Aorta (tissue), 5 donors: ENCODE data around the gene DPF3. TPM values are rescaled to one million over a fixed set of nuclear protein-coding genes. Genes with fewer than 3 reads are reported as not detected.

Experiments
- ATAC-seq: fragments of 200-7000 bp; cut with Tn5 transposase; one replicate; pipeline ENCODE4 v1.9.1; 2022; ENCODE audit warnings: moderate library complexity; ENCODE audit not compliant: low FRiP score
- DNase-seq, 2 donors: peaks; one replicate each; pipeline ENCODE4 v3.0.0-alpha.2; 2020
- H3K27ac ChIP-seq, 2 donors: one replicate each; pipeline ENCODE4 v1.5.1; 2013; ENCODE audit warnings: low read length in 2 of 2, mild to moderate bottlenecking in 2 of 2, moderate library complexity in 2 of 2, control low read depth in 1 of 2, inconsistent platforms in 1 of 2, low read depth in 1 of 2
- H3K27me3 ChIP-seq, 2 donors: one replicate each; pipeline ENCODE4 v1.6.1; 2013; ENCODE audit warnings: control low read depth in 1 of 2, low read length in 1 of 2, mild to moderate bottlenecking in 1 of 2, moderate library complexity in 1 of 2; ENCODE audit not compliant: insufficient read depth in 2 of 2, control insufficient read depth in 1 of 2
- H3K36me3 ChIP-seq, 2 donors: one replicate each; pipeline ENCODE4 v1.6.1; 2013; ENCODE audit warnings: control low read depth in 1 of 2, low read length in 1 of 2, mild to moderate bottlenecking in 1 of 2; ENCODE audit not compliant: insufficient read depth in 2 of 2, control insufficient read depth in 1 of 2
- H3K4me1 ChIP-seq, 2 donors: one replicate each; pipeline ENCODE4 v1.6.1; 2013; ENCODE audit warnings: low read length in 2 of 2, control low read depth in 1 of 2, mild to moderate bottlenecking in 1 of 2, moderate library complexity in 1 of 2; ENCODE audit not compliant: insufficient read depth in 2 of 2, control insufficient read depth in 1 of 2
- H3K4me3 ChIP-seq, 2 donors: one replicate each; pipeline ENCODE4 v1.5.1; 2013; ENCODE audit warnings: low read length in 2 of 2, control low read depth in 1 of 2, mild to moderate bottlenecking in 1 of 2
- H3K9me3 ChIP-seq: one replicate; pipeline ENCODE4 v1.6.1; 2013; ENCODE audit warnings: mild to moderate bottlenecking, low read length; ENCODE audit not compliant: control insufficient read depth
- WGBS, 2 donors: extraction: QIAGEN DNeasy Blood & Tissue Kit; methylation state at CpG; one replicate each; pipeline ENCODE4 v1.1.7; 2013; 5-methylcytosine and 5-hydroxymethylcytosine counted together
- intact Hi-C, 2 donors: fragments of 100-400 bp; cut with DNase I; formaldehyde crosslinking; loops; one replicate each; pipeline versions ENCODE4 v1.14.2 to v1.15.0; 2022
- polyA plus RNA-seq, 2 donors: library from polyadenylated mRNA; stranded (reverse); fragments of 200-250 nt; gene quantifications; one replicate each; pipeline ENCODE4 v1.2.3, GENCODE V29; 2013
- total RNA-seq, 2 donors: library from RNA; stranded (reverse); fragmentation: NEBNext Ultra II Directional; extraction: Animal tissue kit (Norgen Biotek cat#: 25700); gene quantifications; one replicate each; pipeline ENCODE4 v1.2.1, GENCODE V29; 2021
- donor health status: healthy with polysubstance abuse.
- donor health status: Bipolar disorder and iron deficiency.
- donor health status: DM: no; HTN: no; CAD: no.
- donor health status: DM: no; HTN: no; CAD: no.
- donor health status: DM: yes; HTN: yes; CAD: no.

DPF3 gene
- total and polyA plus RNA-seq, 4 donors, result 0.15 to 2.2 (median 0.70) TPM

- Histone ChIP-seq H3K27ac (peak overlapping the region in 1 of 2 donors; percentile 81), H3K4me1 (peaks cover 0 to 2% of the 10 kb centered on the region in 2 donors), H3K4me3 (no peak overlapping the region), H3K27me3 (no peaks in the 10 kb centered on the region), H3K36me3 (no peaks in the 10 kb centered on the region), H3K9me3 (no peaks in the 10 kb centered on the region)
- ATAC-seq (peak; percentile 21), DNase-seq (no peak)
- 60 to 64% methylated on average over 20 of the region's 20 CpGs for WGBS, 2 donors
- intact Hi-C loops, result loop anchor here (5.0 to 10.0 kb wide), 2 partner anchors 146 to 149 kb away; partner anchors contain the start of gene DPF3 (in 2 of the 2)
Observed at GRCh38 chr14:72745991-72746980, 147.6 kb downstream of the DPF3 start.

GRCh38 chr14:72745546-72745945 lies 148.4 kb downstream of the DPF3 start:
- intact Hi-C loops, result loop anchor here (5.0 to 10.0 kb wide), 2 partner anchors 147 to 149 kb away; partner anchors contain the start of gene DPF3 (in 2 of the 2)
- H3K9me3 ChIP-seq, result no peaks in the 10 kb centered on the region
- ATAC-seq (peak; percentile 42), DNase-seq (no peak)
- no peak overlapping the region for H3K4me3 ChIP-seq
- WGBS, 2 donors, result 8 to 15% methylated on average over 5 of the region's 5 CpGs
- H3K27me3 ChIP-seq, result no peaks in the 10 kb centered on the region
- peaks cover 0 to 2% of the 10 kb centered on the region in 2 donors for H3K4me1 ChIP-seq
- H3K36me3 ChIP-seq, result no peaks in the 10 kb centered on the region
- peak overlapping the region in 1 of 2 donors; percentile 81 for H3K27ac ChIP-seq

DNA sequence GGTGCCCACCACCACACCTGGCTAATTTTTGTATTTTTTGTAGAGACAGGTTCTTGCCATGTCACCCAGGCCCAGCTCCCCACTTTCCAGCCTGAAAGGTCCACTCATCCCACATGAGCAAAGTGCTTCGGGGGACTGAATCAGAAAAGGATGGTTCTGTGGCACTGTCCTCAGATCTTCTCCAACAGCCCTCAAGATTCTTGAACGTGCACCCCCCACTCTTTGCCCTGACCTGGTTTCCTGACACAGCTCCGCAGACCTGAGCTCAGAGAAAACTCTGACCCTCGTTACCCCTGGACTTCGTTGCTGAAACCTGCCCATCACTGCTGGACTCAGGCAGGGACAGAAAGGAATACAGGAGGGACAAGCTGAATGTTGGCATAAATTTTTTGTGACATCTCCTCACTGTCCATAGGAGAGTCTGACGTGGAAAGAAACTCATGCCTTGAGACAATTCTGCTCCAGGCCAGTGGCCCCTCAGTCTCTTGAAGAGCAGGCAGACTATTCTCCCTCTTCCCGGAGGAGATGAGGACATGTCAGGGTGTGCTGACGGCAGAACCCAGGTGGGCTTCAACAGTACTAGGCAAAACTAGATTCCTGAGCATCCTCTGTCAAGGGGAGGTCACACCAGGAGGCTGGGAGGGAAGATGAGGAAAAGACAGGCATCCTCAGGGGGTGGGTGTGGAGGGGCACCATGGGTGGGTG lies 149.3 kb downstream of the DPF3 start:
- Histone ChIP-seq H3K36me3 (no peaks in the 10 kb centered on the region), H3K27me3 (no peaks in the 10 kb centered on the region), H3K27ac (no peak overlapping the region), H3K9me3 (no peaks in the 10 kb centered on the region), H3K4me1 (peaks cover 0 to 2% of the 10 kb centered on the region in 2 donors), H3K4me3 (no peak overlapping the region)
- WGBS, 2 donors, result 92 to 93% methylated on average over 8 of the region's 8 CpGs
- intact Hi-C loops, result loop anchor here (5.0 to 10.0 kb wide), 2 partner anchors 148 to 150 kb away; partner anchors contain the start of gene DPF3 (in 2 of the 2)
- ATAC-seq, result no peak
- DNase-seq, result no peak

DNA sequence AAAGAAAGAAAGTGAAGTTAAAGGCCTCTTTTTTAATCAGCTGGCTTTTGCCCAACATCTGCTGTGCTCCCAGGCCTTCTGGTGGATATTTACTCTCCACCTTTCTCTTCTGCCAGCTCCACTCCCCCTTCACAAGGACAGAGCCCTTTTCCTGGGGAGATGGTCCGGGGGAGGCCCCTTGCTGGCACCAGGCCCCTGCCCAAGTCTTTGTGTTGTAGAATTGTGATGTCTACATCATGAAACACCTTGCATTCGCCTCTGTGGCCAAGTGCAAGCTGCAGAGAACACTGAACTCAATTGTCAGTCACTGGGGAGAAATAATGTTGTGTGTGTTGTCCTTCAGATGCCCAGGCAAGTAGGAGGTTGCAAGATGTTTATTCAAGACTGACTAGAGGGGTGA lies 150.3 kb downstream of the DPF3 start:
- Histone ChIP-seq H3K36me3 (no peaks in the 10 kb centered on the region), H3K27ac (peak overlapping the region in 1 of 2 donors; percentile 14), H3K4me1 (peaks cover 0 to 2% of the 10 kb centered on the region in 2 donors), H3K9me3 (no peaks in the 10 kb centered on the region), H3K4me3 (no peak overlapping the region), H3K27me3 (no peaks in the 10 kb centered on the region)
- ATAC-seq (no peak), DNase-seq (no peak)
- intact Hi-C loops, result loop anchor here in 1 of 2 donors (10.0 kb wide), 1 partner anchor 151 kb away; the partner anchor contains the start of gene DPF3
- 44 to 50% methylated on average over 2 of the region's 2 CpGs for WGBS, 2 donors

- WGBS, 2 donors, result 88 to 91% methylated on average over 10 of the region's 10 CpGs
- DNase-seq, result no peak
Observed at GRCh38 chr14:72742838-72743195, 151.1 kb downstream of the DPF3 start.

DNA sequence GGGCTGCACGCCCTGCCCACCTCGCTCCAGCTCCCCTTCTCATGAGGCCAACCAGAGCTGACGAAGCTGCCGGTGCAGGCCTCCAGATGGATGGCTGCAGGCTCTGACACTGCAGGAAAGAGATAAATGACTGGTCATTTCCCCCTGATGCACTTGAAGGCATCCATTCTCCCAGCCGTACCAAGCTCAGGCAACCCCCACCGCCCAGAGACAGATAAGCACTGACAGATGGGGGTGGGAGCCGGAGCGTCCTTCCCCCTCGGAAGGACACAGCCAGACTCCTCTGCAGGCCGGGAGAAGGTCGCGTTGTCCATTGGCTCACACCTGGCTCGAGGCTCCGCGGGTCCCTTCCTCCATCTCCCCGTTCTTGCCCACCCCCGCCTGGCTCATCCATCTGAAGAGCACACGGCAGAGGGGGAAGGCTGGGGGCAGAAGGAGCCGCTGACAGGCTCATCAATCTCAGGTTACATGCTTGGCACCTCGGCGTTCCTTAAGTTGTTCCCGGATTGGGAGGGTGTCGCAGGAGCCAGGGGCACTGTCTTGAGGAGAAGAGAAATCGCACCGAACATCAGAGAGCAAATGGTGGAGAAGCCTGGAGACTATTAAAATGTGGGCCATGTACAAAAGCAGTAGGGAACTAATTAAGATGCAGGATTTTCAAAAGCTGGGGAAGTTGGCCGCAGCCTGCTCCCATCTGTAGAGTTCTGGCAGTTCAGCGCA lies 151.6 kb downstream of the DPF3 start:
- 65 to 83% methylated on average over 24 to 27 of the region's 27 CpGs for WGBS, 2 donors
- H3K27me3 ChIP-seq, result no peaks in the 10 kb centered on the region
- H3K4me3 ChIP-seq, result no peak overlapping the region
- DNase-seq (no peak), ATAC-seq (no peak)
- intact Hi-C loops, result loop anchor here in 1 of 2 donors (10.0 kb wide), 1 partner anchor 153 kb away; the partner anchor contains the start of gene DPF3
- H3K9me3 ChIP-seq, result no peaks in the 10 kb centered on the region
- no peaks in the 10 kb centered on the region for H3K36me3 ChIP-seq
- peaks cover 0 to 2% of the 10 kb centered on the region in 2 donors for H3K4me1 ChIP-seq
- H3K27ac ChIP-seq, result no peak overlapping the region

More at GRCh38 chr14:72742838-72743195, 151.1 kb downstream of the DPF3 start:
- Histone ChIP-seq H3K27ac (no peak overlapping the region), H3K4me1 (peaks cover 0 to 2% of the 10 kb centered on the region in 2 donors), H3K27me3 (no peaks in the 10 kb centered on the region), H3K4me3 (no peak overlapping the region), H3K9me3 (no peaks in the 10 kb centered on the region), H3K36me3 (no peaks in the 10 kb centered on the region)
- ATAC-seq, result no peak
- intact Hi-C loops, result loop anchor here in 1 of 2 donors (10.0 kb wide), 1 partner anchor 152 kb away; the partner anchor contains the start of gene DPF3

DNA sequence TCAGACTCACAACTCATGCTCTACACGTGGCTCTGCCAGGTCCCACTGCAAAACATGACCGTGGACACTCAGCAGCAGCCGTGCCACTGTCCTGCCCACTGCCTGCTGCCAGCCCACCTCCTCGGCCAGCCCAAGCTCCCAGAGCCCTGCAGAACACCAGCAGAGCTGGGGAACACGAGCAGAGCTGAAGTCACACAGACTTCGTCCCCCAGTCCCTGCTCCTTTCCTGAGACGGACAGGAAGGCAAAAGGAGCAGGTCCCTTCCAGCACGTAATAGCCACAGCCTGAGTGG lies 152.1 kb downstream of the DPF3 start:
- 90 to 91% methylated on average over 8 of the region's 8 CpGs for WGBS, 2 donors
- Histone ChIP-seq H3K4me3 (no peak overlapping the region), H3K9me3 (no peaks in the 10 kb centered on the region), H3K27me3 (no peaks in the 10 kb centered on the region), H3K36me3 (no peaks in the 10 kb centered on the region), H3K27ac (no peak overlapping the region), H3K4me1 (peaks cover 0 to 2% of the 10 kb centered on the region in 2 donors)
- ATAC-seq (no peak), DNase-seq (no peak)
- intact Hi-C loops, result loop anchor here in 1 of 2 donors (10.0 kb wide), 1 partner anchor 153 kb away; the partner anchor contains the start of gene DPF3
